Endothelial cell of umbilical vein (primary cell): ENCODE results near the gene CC2D2B. TPM values are rescaled to one million over a fixed set of nuclear protein-coding genes. Genes with fewer than 3 reads are reported as not detected.

Source experiments
- BruUV-seq: library from RNA; stranded (reverse); fragments of 400-500 nt; replicated peaks from 2 replicates; lab custom pipeline; 2021; lab: Mats Ljungman, UMichigan
- CTCF ChIA-PET: fragments of 300-600, 350-600 bp; sonication (Branson Sonifier 250); formaldehyde crosslinking; loops from one replicate; lab custom pipeline; 2021; ENCODE audit warnings: antibody characterized with exemption, inconsistent platforms; lab: Charles Lee
- POLR2A ChIA-PET: fragments of 300-600, 350-600 bp; sonication (Branson Sonifier 250); formaldehyde crosslinking; loops from one replicate; lab custom pipeline; 2021; ENCODE audit warnings: antibody characterized with exemption, inconsistent platforms; lab: Charles Lee
- DNase-seq: peaks from one replicate; pipeline ENCODE4 v3.0.0-alpha.2; 2011; ENCODE audit warnings: low read depth, low spot score
- FAIRE-seq: peaks from 2 replicates; lab custom pipeline; 2011; peaks lifted over from hg19 to GRCh38; lab: Jason Lieb, UNC
- H2AFZ ChIP-seq: 2 replicates; pipeline ENCODE4 v1.6.0; 2012; ENCODE audit warnings: low read depth, low read length, control low read depth, inconsistent platforms
- H3K27ac ChIP-seq: 2 replicates; pipeline ENCODE4 v1.5.1; 2011; ENCODE audit warnings: low read depth, mild to moderate bottlenecking, control low read depth, low read length, moderate library complexity; ENCODE audit not compliant: insufficient read depth
- H3K27me3 ChIP-seq, 2 experiments: 2 replicates each; pipeline versions ENCODE4 v1.6.0 to v1.6.1; 2011; ENCODE audit warnings: low read length in 2 of 2, mixed read lengths in 1 of 2; ENCODE audit not compliant: control insufficient read depth in 2 of 2, insufficient read depth in 2 of 2
- H3K36me3 ChIP-seq, 2 experiments: 2 replicates in 1 of 2; 3 replicates in 1 of 2; pipeline ENCODE4 v1.5.1; 2011; ENCODE audit warnings: low read length in 2 of 2, mild to moderate bottlenecking in 1 of 2, moderate library complexity in 1 of 2; ENCODE audit not compliant: control insufficient read depth in 2 of 2, insufficient read depth in 2 of 2; ENCODE audit errors: extremely low read depth in 1 of 2
- H3K4me1 ChIP-seq: 3 replicates; pipeline ENCODE4 v1.5.1; 2011; ENCODE audit warnings: mild to moderate bottlenecking, low read length; ENCODE audit not compliant: control insufficient read depth, insufficient read depth; ENCODE audit errors: extremely low read depth
- H3K4me2 ChIP-seq: 2 replicates; pipeline ENCODE4 v1.6.1; 2011; ENCODE audit warnings: low read length, control low read depth, mixed read lengths; ENCODE audit not compliant: insufficient read depth
- H3K4me3 ChIP-seq, 3 experiments: fragments of 200-600 bp in 1 of 3; sonication (generic), shearing (Covaris generic) in 1 of 3; replicated peaks in 1 of 3; 2 replicates each; pipeline ENCODE4 v1.5.1; 2011 to 2016; ENCODE audit warnings: control low read depth in 3 of 3, low read length in 3 of 3, mild to moderate bottlenecking in 2 of 3, inconsistent platforms in 1 of 3, low read depth in 1 of 3, moderate library complexity in 1 of 3; ENCODE audit not compliant: insufficient read depth in 1 of 3
- H3K79me2 ChIP-seq: 2 replicates; pipeline ENCODE4 v1.6.0; 2012; ENCODE audit warnings: low read length, inconsistent platforms; ENCODE audit not compliant: control insufficient read depth, insufficient read depth
- H3K9ac ChIP-seq: replicated peaks from 2 replicates; pipeline ENCODE3; 2011; ENCODE audit warnings: low read length, control low read depth; ENCODE audit not compliant: insufficient read depth; ENCODE audit errors: extremely low read depth
- H3K9me1 ChIP-seq: replicated peaks from 3 replicates; pipeline ENCODE4 v1.6.0; 2011; ENCODE audit warnings: mild to moderate bottlenecking, low read length; ENCODE audit not compliant: control insufficient read depth, insufficient read depth; ENCODE audit errors: extremely low read depth
- H3K9me3 ChIP-seq: replicated peaks from 2 replicates; pipeline ENCODE4 v1.5.1; 2012; ENCODE audit warnings: low read length, inconsistent platforms; ENCODE audit not compliant: control insufficient read depth, insufficient read depth
- H4K20me1 ChIP-seq: replicated peaks from 2 replicates; pipeline ENCODE3; 2011; ENCODE audit warnings: mild to moderate bottlenecking, low read length; ENCODE audit not compliant: control insufficient read depth, insufficient read depth; ENCODE audit errors: extremely low read depth
- CTCF ChIP-seq, 2 donors: IDR thresholded peaks; 1 replicate in 1 of 2; 2 replicates in 1 of 2; pipeline ENCODE4 v1.5.1; 2011; ENCODE audit warnings: low read length in 2 of 2, mild to moderate bottlenecking in 2 of 2, moderate library complexity in 2 of 2, control low read depth in 1 of 2, inconsistent platforms in 1 of 2, low read depth in 1 of 2; ENCODE audit not compliant: insufficient read depth in 1 of 2; ENCODE audit errors: extremely low read depth in 1 of 2
- EZH2 ChIP-seq: IDR thresholded peaks from 2 replicates; pipeline ENCODE4 v1.6.1; 2012; ENCODE audit warnings: borderline replicate concordance, low read depth, mild to moderate bottlenecking, moderate library complexity, low read length, inconsistent platforms; ENCODE audit not compliant: severe bottlenecking
- FOS ChIP-seq: IDR thresholded peaks from 2 replicates; pipeline ENCODE4 v1.6.1; 2011; ENCODE audit warnings: mild to moderate bottlenecking, low read length, moderate library complexity, borderline replicate concordance; ENCODE audit not compliant: insufficient read depth
- GATA2 ChIP-seq: IDR thresholded peaks from 2 replicates; pipeline ENCODE4 v1.7.0; 2011; ENCODE audit warnings: low read depth, mild to moderate bottlenecking, moderate library complexity, mixed read lengths, low read length; ENCODE audit not compliant: insufficient read length, insufficient read depth
- JUN ChIP-seq: IDR thresholded peaks from 2 replicates; pipeline ENCODE4 v1.6.1; 2011; ENCODE audit warnings: borderline replicate concordance, low read depth; ENCODE audit not compliant: insufficient read length, insufficient read depth
- MYC ChIP-seq: IDR thresholded peaks from one replicate; pipeline ENCODE4 v1.6.1; 2011; ENCODE audit warnings: mild to moderate bottlenecking, low read depth, low read length
- POLR2A ChIP-seq: IDR thresholded peaks from 2 replicates; pipeline ENCODE4 v1.6.1; 2012; ENCODE audit warnings: low read depth, mild to moderate bottlenecking, control low read depth, low read length
- POLR2AphosphoS5 ChIP-seq: IDR thresholded peaks from 2 replicates; pipeline ENCODE4 v1.6.1; 2012; ENCODE audit warnings: low read depth, mild to moderate bottlenecking, control low read depth, low read length, moderate library complexity; ENCODE audit not compliant: insufficient read depth
- dilution Hi-C: fragments of 300-500 bp; cut with MboI; formaldehyde crosslinking; loops from one replicate; pipeline ENCODE4 v1.15.0; 2019; ENCODE audit warnings: low sequenced_read_pairs; ENCODE audit not compliant: extremely low pct_ligation_motif_present
- intact Hi-C: fragments of 100-400 bp; cut with micrococcal nuclease; formaldehyde crosslinking; loops from one replicate; pipeline ENCODE4 v1.10.0; 2022
- polyA plus RNA-seq, 4 experiments: library from polyadenylated mRNA; depleted of rRNA in 3 of 4; stranded (reverse) in 3 of 4; unstranded in 1 of 4; fragments of >200 nt; gene quantifications; 2 replicates each; pipeline versions ENCODE4 v1.2.1 to v1.2.3, GENCODE V29; 2011 to 2012; ENCODE audit warnings: missing spikeins in 1 of 4
- total RNA-seq: library from RNA; stranded (reverse); gene quantifications from 2 replicates; pipeline ENCODE4 v1.2.3, GENCODE V29; 2021
- TF ChIP-seq, protein P1 (sequence below): IDR thresholded peaks from 2 replicates; pipeline ENCODE4 v1.6.1; 2011; ENCODE audit not compliant: insufficient read depth, insufficient read length

Gene CC2D2B
- total and polyA plus RNA-seq, 2 donors (not counting 3 experiments of a cell fraction or from before 2014, with no cell fraction given): 0.21 to 1.2 TPM

GRCh38 chr10:95976362-95977229, 68.8 kb downstream of the CC2D2B start:
- H3K9ac ChIP-seq: no peak overlapping the region
- H3K79me2 ChIP-seq: no peaks in the 10 kb centered on the region
- dilution Hi-C loops: no loop called here
- H3K4me1 ChIP-seq: no peaks in the 10 kb centered on the region
- FAIRE-seq (no peak), DNase-seq (no peak)
- H3K4me2 ChIP-seq: no peak overlapping the region
- no peaks in the 10 kb centered on the region for H3K36me3 ChIP-seq
- TF ChIP-seq JUN: no peak
- no peak for TF ChIP-seq EZH2
- no peak for TF ChIP-seq MYC
- TF ChIP-seq POLR2A: no peak
- TF ChIP-seq GATA2: no peak
- TF ChIP-seq, protein P1, sequence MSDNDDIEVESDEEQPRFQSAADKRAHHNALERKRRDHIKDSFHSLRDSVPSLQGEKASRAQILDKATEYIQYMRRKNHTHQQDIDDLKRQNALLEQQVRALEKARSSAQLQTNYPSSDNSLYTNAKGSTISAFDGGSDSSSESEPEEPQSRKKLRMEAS: no peak
- no peak for TF ChIP-seq CTCF (IDR thresholded peaks at IDR 0.05; ENCODE audit: extremely low read depth in 1 of 2, insufficient read depth in 1 of 2, low read depth in 1 of 2, low read length in 2 of 2)
- TF ChIP-seq POLR2AphosphoS5: no peak
- no peak for TF ChIP-seq FOS
- no TSS peak for BruUV-seq
- POLR2A ChIA-PET: no interaction called here
- no peak overlapping the region for H2AFZ ChIP-seq
- no peak overlapping the region for H3K27ac ChIP-seq
- no peak overlapping the region for H3K4me3 ChIP-seq
- no peaks in the 10 kb centered on the region for H3K9me3 ChIP-seq
- no peaks in the 10 kb centered on the region for H3K9me1 ChIP-seq
- no peaks in the 10 kb centered on the region for H4K20me1 ChIP-seq
- no peaks in the 10 kb centered on the region for H3K27me3 ChIP-seq
- CTCF ChIA-PET: interaction anchor here (1.0 kb wide), 1 partner anchor 28 kb away, joined by 3 read pairs; no protein-coding TSS in a partner anchor
- intact Hi-C loops: no loop called here
